Vagina (tissue), 2 donors: ENCODE data around the gene GORASP2.

Experiments used
- CTCF ChIP-seq, 3 experiments: fragments of 450-650 bp in 2 of 3; fragments of 200-600 bp in 1 of 3; sonication (generic) in 1 of 3; IDR thresholded peaks; one replicate each; pipeline ENCODE4 v1.5.1; 2017 to 2019; ENCODE audit warnings: antibody characterized with exemption in 3 of 3, mild to moderate bottlenecking in 2 of 3, moderate library complexity in 2 of 3
- POLR2A ChIP-seq, 2 donors: fragments of 450-650 bp; IDR thresholded peaks; one replicate each; pipeline ENCODE4 v1.6.1; 2017; ENCODE audit warnings: antibody characterized with exemption in 2 of 2, mild to moderate bottlenecking in 2 of 2, moderate library complexity in 2 of 2

GRCh38 chr2:170999654-171000053 lies 70.6 kb downstream of the GORASP2 start:
- TF ChIP-seq CTCF (IDR thresholded peaks at IDR 0.05) (no peak), POLR2A (IDR thresholded peaks at IDR 0.05) (no peak)
